Vagina (tissue), 2 donors: Measurements from ENCODE around the gene TRIM7. TPM values are rescaled to one million over a fixed set of nuclear protein-coding genes. Genes with fewer than 3 reads are reported as not detected.

ENCODE experiments used
- DNase-seq, 2 donors: peaks; one replicate each; pipeline ENCODE4 v3.0.0-alpha.2; 2017; ENCODE audit errors: extremely low spot score in 2 of 2
- H3K27ac ChIP-seq: fragments of 200-600 bp; sonication (generic); one replicate; pipeline ENCODE4 v1.5.1; 2019
- H3K27me3 ChIP-seq: fragments of 200-600 bp; sonication (generic); one replicate; pipeline ENCODE4 v1.5.1; 2019
- H3K36me3 ChIP-seq, 2 donors: fragments of 200-600 bp; sonication (generic); one replicate each; pipeline ENCODE4 v1.5.1; 2017 to 2019
- H3K4me1 ChIP-seq: fragments of 200-600 bp; sonication (generic); one replicate; pipeline ENCODE4 v1.5.1; 2019
- H3K4me3 ChIP-seq, 2 donors: fragments of 200-600 bp; sonication (generic); 1 replicate in 1 of 2; 2 replicates in 1 of 2; pipeline ENCODE4 v1.5.1; 2016 to 2019
- H3K9me3 ChIP-seq: fragments of 200-600 bp; sonication (generic); one replicate; pipeline ENCODE4 v1.5.1; 2019
- CTCF ChIP-seq, 3 experiments: fragments of 450-650 bp in 2 of 3; fragments of 200-600 bp in 1 of 3; sonication (generic) in 1 of 3; IDR thresholded peaks; one replicate each; pipeline ENCODE4 v1.5.1; 2017 to 2019; ENCODE audit warnings: antibody characterized with exemption in 3 of 3, mild to moderate bottlenecking in 2 of 3, moderate library complexity in 2 of 3
- POLR2A ChIP-seq, 2 donors: fragments of 450-650 bp; IDR thresholded peaks; one replicate each; pipeline ENCODE4 v1.6.1; 2017; ENCODE audit warnings: antibody characterized with exemption in 2 of 2, mild to moderate bottlenecking in 2 of 2, moderate library complexity in 2 of 2
- POLR2AphosphoS5 ChIP-seq, 2 donors: sonication (generic); formaldehyde crosslinking; IDR thresholded peaks; one replicate each; pipeline ENCODE4 v1.9.0; 2017; ENCODE audit warnings: antibody characterized with exemption in 2 of 2, mild to moderate bottlenecking in 2 of 2, low read depth in 1 of 2; ENCODE audit not compliant: insufficient read depth in 1 of 2
- intact Hi-C: fragments of 100-400 bp; cut with DNase I; formaldehyde crosslinking; loops from one replicate; pipeline ENCODE4 v1.15.1; 2023
- total RNA-seq: library from RNA; depleted of rRNA; stranded (reverse); fragments of >200 nt; gene quantifications from one replicate; pipeline ENCODE4 v1.2.3, GENCODE V29; 2016

Gene TRIM7
- total RNA-seq, 1 donor from 2014 or later = 21.6 TPM

GRCh38 chr5:181223729-181224389, 18.9 kb upstream of the TRIM7 start:
- no peaks in the 10 kb centered on the region for H3K27me3 ChIP-seq
- H3K36me3 ChIP-seq = no peaks in the 10 kb centered on the region
- TF ChIP-seq CTCF (IDR thresholded peaks at IDR 0.05) (no peak), POLR2AphosphoS5 (IDR thresholded peaks at IDR 0.05; ENCODE audit: insufficient read depth in 1 of 2, low read depth in 1 of 2) (no peak), POLR2A (IDR thresholded peaks at IDR 0.05) (no peak)
- H3K27ac ChIP-seq = peak overlapping the region; percentile 94
- H3K4me1 ChIP-seq = peaks cover 28% of the 10 kb centered on the region
- peak overlapping the region; percentile 75 to 76 for H3K4me3 ChIP-seq
- intact Hi-C loops = no loop called here
- H3K9me3 ChIP-seq = no peaks in the 10 kb centered on the region
- no peak for DNase-seq

- intact Hi-C loops = no loop called here
Observed at GRCh38 chr5:181223058-181223728, 18.2 kb upstream of the TRIM7 start, which contains the start of gene TRIM41. TRIM41 (plus strand) TSS chr5:181223281; CDS start chr5:181224000, 719 bp downstream.

GRCh38 chr5:181222630-181223057, 17.6 kb upstream of the TRIM7 start:
- no peak for DNase-seq
- Histone ChIP-seq H3K9me3 (no peaks in the 10 kb centered on the region), H3K4me1 (peaks cover 32% of the 10 kb centered on the region), H3K27ac (peak overlapping the region; percentile 94), H3K27me3 (no peaks in the 10 kb centered on the region), H3K4me3 (peak overlapping the region; percentile 75 to 76), H3K36me3 (no peaks in the 10 kb centered on the region)
- peak in 1 of 3 experiments; percentile 34 for TF ChIP-seq CTCF (IDR thresholded peaks at IDR 0.05)
- no peak for TF ChIP-seq POLR2A (IDR thresholded peaks at IDR 0.05)
- no peak for TF ChIP-seq POLR2AphosphoS5 (IDR thresholded peaks at IDR 0.05; ENCODE audit: insufficient read depth in 1 of 2, low read depth in 1 of 2)
- intact Hi-C loops = loop anchor here (1.0 kb wide), 1 partner anchor 31 kb away; no protein-coding TSS in a partner anchor

More at GRCh38 chr5:181223058-181223728, 18.2 kb upstream of the TRIM7 start, which contains the start of gene TRIM41:
- peak within 1 kb of the TSS; percentile 94 for H3K27ac ChIP-seq
- H3K27me3 ChIP-seq = no peaks in the 10 kb centered on the region
- peak in 1 of 2 donors; percentile 99 for DNase-seq
- H3K4me1 ChIP-seq = peaks cover 28% of the 10 kb centered on the region
- H3K9me3 ChIP-seq = no peaks in the 10 kb centered on the region
- TF ChIP-seq CTCF (IDR thresholded peaks at IDR 0.05) = no peak
- TF ChIP-seq POLR2A (IDR thresholded peaks at IDR 0.05) = peak in 1 of 2 donors; percentile 83
- TF ChIP-seq POLR2AphosphoS5 (IDR thresholded peaks at IDR 0.05; ENCODE audit: insufficient read depth in 1 of 2, low read depth in 1 of 2) = peak; percentile 96 to 99
- peak within 1 kb of the TSS; percentile 75 to 76 for H3K4me3 ChIP-seq
- no peaks in the 10 kb centered on the region for H3K36me3 ChIP-seq

- Histone ChIP-seq H3K36me3 (no peaks in the 10 kb centered on the region), H3K9me3 (no peaks in the 10 kb centered on the region), H3K4me1 (peaks cover 38% of the 10 kb centered on the region), H3K4me3 (peak overlapping the region; percentile 75 to 76), H3K27ac (peak overlapping the region; percentile 94), H3K27me3 (no peaks in the 10 kb centered on the region)
- TF ChIP-seq POLR2AphosphoS5 (IDR thresholded peaks at IDR 0.05; ENCODE audit: insufficient read depth in 1 of 2, low read depth in 1 of 2) (peak; percentile 39 to 82), POLR2A (IDR thresholded peaks at IDR 0.05) (no peak)
- intact Hi-C loops = loop anchor here (1.0 kb wide), 1 partner anchor 31 kb away; no protein-coding TSS in a partner anchor
- no peak for DNase-seq
Observed at GRCh38 chr5:181221792-181222629, 17.0 kb upstream of the TRIM7 start.
